Lower lobe of right lung (tissue), 2 donors: Measurements from ENCODE around the gene SHOC2. TPM values are rescaled to one million over a fixed set of nuclear protein-coding genes. Genes with fewer than 3 reads are reported as not detected.
A peak's percentile ranks its signal among the peaks of the same experiment; 100 is the strongest.

Experiments used
- ATAC-seq, 2 donors: fragments of 200-7000 bp; cut with Tn5 transposase; one replicate each; pipeline ENCODE4 v1.9.1; 2020 to 2022; ENCODE audit warnings: mild to moderate bottlenecking in 2 of 2, moderate library complexity in 2 of 2
- DNase-seq: peaks from one replicate; pipeline ENCODE4 v3.0.0-alpha.2; 2020
- H3K27ac ChIP-seq: fragments of 200-600 bp; one replicate; pipeline ENCODE4 v1.8.0; 2022
- H3K27me3 ChIP-seq: fragments of 200-600 bp; one replicate; pipeline ENCODE4 v1.8.0; 2022; ENCODE audit warnings: low read depth
- H3K36me3 ChIP-seq: fragments of 200-600 bp; one replicate; pipeline ENCODE4 v1.8.0; 2022; ENCODE audit warnings: mild to moderate bottlenecking
- H3K4me1 ChIP-seq: fragments of 200-600 bp; one replicate; pipeline ENCODE4 v1.8.0; 2022
- H3K4me3 ChIP-seq: fragments of 200-600 bp; one replicate; pipeline ENCODE4 v1.8.0; 2022; ENCODE audit warnings: mild to moderate bottlenecking
- H3K9me3 ChIP-seq: fragments of 200-600 bp; one replicate; pipeline ENCODE4 v1.8.0; 2022
- CTCF ChIP-seq: fragments of 200-600 bp; IDR thresholded peaks from one replicate; pipeline ENCODE4 v1.8.0; 2022; ENCODE audit warnings: antibody characterized with exemption, mild to moderate bottlenecking
- intact Hi-C: fragments of 100-400 bp; cut with DNase I; formaldehyde crosslinking; loops from one replicate; pipeline ENCODE4 v1.11.0; 2022
- total RNA-seq: library from RNA; stranded (reverse); fragmentation: NEBNext Ultra II Directional; extraction: Animal tissue kit (Norgen Biotek cat#: 25700); gene quantifications from one replicate; pipeline ENCODE4 v1.2.1, GENCODE V29; 2021
- donor health status: DM: no; HTN: yes; CAD: no; lungs with severe emphysema.

The SHOC2 gene
- total RNA-seq, 1 donor from 2014 or later = 60.9 TPM

- peak overlapping the region; percentile 97 for H3K27ac ChIP-seq
These were observed 46.1 kb upstream of the SHOC2 start for GRCh38 chr10:110872984-110873923.

GRCh38 chr10:110873951-110874350 lies 45.5 kb upstream of the SHOC2 start:
- no peak overlapping the region for H3K27ac ChIP-seq
- H3K4me1 ChIP-seq = peaks cover 35% of the 10 kb centered on the region
- H3K27me3 ChIP-seq = no peaks in the 10 kb centered on the region
- intact Hi-C loops = no loop called here
- H3K9me3 ChIP-seq = no peaks in the 10 kb centered on the region
- no peak for ATAC-seq
- H3K4me3 ChIP-seq = peak overlapping the region; percentile 82
- no peak for TF ChIP-seq CTCF
- peaks cover 26% of the 10 kb centered on the region for H3K36me3 ChIP-seq
- no peak for DNase-seq

More at GRCh38 chr10:110872984-110873923, 46.1 kb upstream of the SHOC2 start:
- ATAC-seq = no peak
- DNase-seq = no peak
- Histone ChIP-seq H3K36me3 (peaks cover 19% of the 10 kb centered on the region), H3K4me3 (peak overlapping the region; percentile 82), H3K27me3 (no peaks in the 10 kb centered on the region), H3K9me3 (no peaks in the 10 kb centered on the region), H3K4me1 (peaks cover 35% of the 10 kb centered on the region)
- intact Hi-C loops = no loop called here
- no peak for TF ChIP-seq CTCF

- Histone ChIP-seq H3K4me1 (peaks cover 31% of the 10 kb centered on the region), H3K27ac (no peak overlapping the region), H3K9me3 (no peaks in the 10 kb centered on the region), H3K4me3 (no peak overlapping the region), H3K36me3 (peaks cover 33% of the 10 kb centered on the region), H3K27me3 (no peaks in the 10 kb centered on the region)
- no peak for TF ChIP-seq CTCF
- intact Hi-C loops = no loop called here
- no peak for DNase-seq
- no peak for ATAC-seq
These were observed 43.4 kb upstream of the SHOC2 start for GRCh38 chr10:110876000-110876399.

- no peak for ATAC-seq
- Histone ChIP-seq H3K27me3 (no peaks in the 10 kb centered on the region), H3K4me3 (no peak overlapping the region), H3K36me3 (peaks cover 41% of the 10 kb centered on the region), H3K9me3 (no peaks in the 10 kb centered on the region), H3K27ac (no peak overlapping the region), H3K4me1 (peaks cover 33% of the 10 kb centered on the region)
- TF ChIP-seq CTCF = no peak
- no peak for DNase-seq
- intact Hi-C loops = no loop called here
These were observed 42.6 kb upstream of the SHOC2 start for GRCh38 chr10:110876788-110877187.

- DNase-seq (no peak), ATAC-seq (peak in 1 of 2 donors; percentile 39)
- Histone ChIP-seq H3K4me3 (no peak overlapping the region), H3K27ac (no peak overlapping the region), H3K4me1 (peaks cover 17% of the 10 kb centered on the region), H3K27me3 (no peaks in the 10 kb centered on the region), H3K36me3 (peaks cover 67% of the 10 kb centered on the region), H3K9me3 (no peaks in the 10 kb centered on the region)
- intact Hi-C loops = no loop called here
- no peak for TF ChIP-seq CTCF
These were observed 39.4 kb upstream of the SHOC2 start for GRCh38 chr10:110880012-110880411.
